NCI-H345 (cell line): ENCODE measurements around the gene SEMA4B.

Source experiments
- DNase-seq: peaks from one replicate; lab custom pipeline; 2025; lab: John Stamatoyannopoulos, UW

SEMA4B gene

DNA sequence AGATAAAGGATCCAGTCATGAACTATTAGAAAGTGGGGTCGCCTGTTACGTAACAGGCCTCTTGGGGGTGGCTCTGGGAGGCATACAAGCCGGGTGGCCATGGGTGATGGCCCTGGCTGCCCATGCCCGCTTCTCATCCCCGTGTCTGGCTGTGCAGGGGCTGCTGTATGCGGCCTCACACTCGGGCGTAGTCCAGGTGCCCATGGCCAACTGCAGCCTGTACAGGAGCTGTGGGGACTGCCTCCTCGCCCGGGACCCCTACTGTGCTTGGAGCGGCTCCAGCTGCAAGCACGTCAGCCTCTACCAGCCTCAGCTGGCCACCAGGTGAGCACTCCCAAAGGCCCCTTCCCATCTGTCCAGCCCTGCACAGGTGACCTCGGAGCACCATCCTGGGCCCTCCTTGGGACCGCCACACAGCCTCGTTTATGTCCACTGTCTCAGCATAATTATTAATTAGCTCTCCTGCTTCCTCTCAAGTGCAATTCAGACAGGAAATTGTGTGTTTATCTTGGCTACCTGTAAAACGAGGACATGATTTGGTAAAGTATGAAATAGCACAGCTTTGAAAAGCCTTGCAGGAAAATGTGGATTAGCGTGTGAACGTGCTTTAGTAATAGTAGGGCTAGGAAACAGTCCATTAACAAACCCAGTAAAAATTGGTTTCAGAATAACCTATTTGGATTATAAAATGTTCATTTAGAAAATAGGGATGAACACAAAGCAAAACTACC is 24.5 kb downstream of the SEMA4B start:
- peak; percentile 79 for DNase-seq

DNA sequence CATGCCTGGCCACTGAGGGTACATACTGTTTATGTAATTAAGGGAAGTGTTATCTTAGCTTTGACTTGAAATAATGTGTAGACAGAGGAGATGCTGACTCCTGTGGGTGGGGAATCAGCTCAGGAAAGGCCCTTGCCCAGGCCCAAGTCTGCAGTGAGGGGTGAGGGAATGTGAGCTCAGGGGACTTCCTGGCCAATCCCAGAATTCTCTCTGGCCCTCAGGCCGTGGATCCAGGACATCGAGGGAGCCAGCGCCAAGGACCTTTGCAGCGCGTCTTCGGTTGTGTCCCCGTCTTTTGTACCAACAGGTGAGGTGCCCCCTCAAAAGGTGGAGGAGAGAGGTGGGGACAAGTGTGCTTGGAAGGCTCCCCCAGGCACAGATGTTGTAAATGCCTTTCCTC is 26.2 kb downstream of the SEMA4B start:
- DNase-seq, result no peak

DNA sequence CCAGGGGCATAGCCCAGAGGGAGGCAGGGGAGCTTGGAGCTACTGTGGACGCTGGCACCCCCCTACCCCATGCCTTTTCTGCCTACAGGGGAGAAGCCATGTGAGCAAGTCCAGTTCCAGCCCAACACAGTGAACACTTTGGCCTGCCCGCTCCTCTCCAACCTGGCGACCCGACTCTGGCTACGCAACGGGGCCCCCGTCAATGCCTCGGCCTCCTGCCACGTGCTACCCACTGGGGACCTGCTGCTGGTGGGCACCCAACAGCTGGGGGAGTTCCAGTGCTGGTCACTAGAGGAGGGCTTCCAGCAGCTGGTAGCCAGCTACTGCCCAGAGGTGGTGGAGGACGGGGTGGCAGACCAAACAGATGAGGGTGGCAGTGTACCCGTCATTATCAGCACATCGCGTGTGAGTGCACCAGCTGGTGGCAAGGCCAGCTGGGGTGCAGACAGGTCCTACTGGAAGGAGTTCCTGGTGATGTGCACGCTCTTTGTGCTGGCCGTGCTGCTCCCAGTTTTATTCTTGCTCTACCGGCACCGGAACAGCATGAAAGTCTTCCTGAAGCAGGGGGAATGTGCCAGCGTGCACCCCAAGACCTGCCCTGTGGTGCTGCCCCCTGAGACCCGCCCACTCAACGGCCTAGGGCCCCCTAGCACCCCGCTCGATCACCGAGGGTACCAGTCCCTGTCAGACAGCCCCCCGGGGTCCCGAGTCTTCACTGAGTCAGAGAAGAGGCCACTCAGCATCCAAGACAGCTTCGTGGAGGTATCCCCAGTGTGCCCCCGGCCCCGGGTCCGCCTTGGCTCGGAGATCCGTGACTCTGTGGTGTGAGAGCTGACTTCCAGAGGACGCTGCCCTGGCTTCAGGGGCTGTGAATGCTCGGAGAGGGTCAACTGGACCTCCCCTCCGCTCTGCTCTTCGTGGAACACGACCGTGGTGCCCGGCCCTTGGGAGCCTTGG is 27.0 kb downstream of the SEMA4B start:
- no peak for DNase-seq

DNA sequence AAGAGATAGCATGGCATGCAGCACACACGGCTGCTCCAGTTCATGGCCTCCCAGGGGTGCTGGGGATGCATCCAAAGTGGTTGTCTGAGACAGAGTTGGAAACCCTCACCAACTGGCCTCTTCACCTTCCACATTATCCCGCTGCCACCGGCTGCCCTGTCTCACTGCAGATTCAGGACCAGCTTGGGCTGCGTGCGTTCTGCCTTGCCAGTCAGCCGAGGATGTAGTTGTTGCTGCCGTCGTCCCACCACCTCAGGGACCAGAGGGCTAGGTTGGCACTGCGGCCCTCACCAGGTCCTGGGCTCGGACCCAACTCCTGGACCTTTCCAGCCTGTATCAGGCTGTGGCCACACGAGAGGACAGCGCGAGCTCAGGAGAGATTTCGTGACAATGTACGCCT is 27.8 kb downstream of the SEMA4B start:
- DNase-seq, result no peak

DNA sequence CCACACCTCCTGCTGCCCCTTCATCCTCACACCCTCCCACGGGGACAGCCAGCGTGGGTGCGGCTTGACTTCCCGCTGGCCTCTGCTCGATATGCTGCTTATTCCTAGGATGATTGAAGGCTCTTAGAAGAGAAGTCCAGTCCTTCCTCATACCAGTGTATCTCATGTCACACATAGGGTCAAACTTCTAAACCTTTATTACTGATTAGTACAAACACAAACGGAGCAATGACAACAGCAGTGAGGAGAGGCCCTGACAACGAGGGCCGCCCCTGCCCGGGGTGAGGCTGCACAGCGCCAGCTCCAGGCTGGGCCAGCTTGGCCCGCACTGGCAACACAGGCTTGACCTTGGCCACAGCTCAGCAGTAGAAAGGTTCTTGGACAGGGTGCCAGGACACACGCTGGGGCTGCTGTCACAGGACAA is 29.0 kb downstream of the SEMA4B start:
- no peak for DNase-seq

DNA sequence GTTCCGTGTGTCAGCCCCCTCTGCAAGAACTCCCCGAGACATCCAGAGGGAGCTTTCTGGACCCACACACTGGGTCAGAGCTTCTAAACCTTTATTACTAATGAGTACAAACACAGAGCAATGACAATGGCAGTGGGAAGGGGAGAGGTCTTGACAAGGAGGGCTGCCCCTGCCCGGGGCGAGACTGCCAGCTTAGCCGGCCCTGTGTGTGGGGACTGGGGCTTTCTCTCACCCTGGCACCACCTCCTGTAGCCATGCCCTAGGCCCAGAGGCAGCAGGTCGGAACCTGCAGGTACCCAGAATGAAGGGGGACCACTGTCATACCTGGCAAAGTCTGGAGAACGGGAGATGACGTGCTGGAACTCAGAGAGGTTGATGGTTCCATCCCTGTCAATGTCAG is 29.5 kb downstream of the SEMA4B start:
- DNase-seq, result no peak

DNA sequence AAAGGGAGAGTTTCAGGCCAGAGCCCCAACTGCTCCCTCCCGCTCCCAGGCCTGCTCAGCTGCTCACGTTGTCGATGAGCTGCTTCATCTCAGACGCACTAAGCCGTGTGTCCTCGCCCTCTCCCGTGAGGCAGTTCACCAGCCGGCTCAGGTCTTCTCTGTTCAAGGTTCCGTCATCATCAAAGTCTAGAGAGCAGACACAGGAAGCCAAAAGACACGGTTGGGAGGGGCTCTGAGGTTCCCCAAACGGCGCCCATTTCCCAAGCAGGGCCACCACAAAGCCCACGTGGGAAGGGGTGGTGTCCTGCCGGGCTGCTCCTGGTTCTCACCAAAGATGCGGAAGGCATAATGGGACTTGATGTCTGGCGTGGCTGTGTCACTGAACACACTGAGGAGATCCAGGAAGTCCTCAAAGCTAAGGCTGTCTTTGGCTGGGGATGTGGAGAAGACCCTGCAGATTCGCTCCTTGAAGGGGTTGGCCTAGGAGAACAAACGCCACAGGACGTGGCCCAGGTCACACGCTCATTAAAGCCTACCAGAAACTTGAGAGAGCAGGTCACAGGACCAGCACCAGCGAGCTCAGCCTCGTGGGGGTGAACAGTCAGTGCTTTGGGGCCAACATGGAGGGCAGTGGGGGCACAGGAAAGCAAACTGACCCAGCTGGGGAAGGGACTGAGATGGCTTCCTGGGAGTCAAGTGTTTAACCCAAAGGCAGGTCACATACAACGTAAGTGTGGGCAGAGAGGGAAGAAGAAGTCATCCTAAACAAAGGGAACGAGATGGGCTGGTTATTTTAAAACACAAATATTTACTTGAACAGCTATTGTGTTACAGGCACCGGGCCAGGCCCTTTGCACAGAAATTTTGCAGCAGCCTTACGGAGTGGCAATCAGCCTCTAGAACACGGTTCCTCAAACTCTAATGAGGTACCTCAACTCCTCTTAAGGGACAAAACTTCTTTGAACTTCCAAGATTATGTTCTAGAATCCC is 30.2 kb downstream of the SEMA4B start:
- no peak for DNase-seq

DNA sequence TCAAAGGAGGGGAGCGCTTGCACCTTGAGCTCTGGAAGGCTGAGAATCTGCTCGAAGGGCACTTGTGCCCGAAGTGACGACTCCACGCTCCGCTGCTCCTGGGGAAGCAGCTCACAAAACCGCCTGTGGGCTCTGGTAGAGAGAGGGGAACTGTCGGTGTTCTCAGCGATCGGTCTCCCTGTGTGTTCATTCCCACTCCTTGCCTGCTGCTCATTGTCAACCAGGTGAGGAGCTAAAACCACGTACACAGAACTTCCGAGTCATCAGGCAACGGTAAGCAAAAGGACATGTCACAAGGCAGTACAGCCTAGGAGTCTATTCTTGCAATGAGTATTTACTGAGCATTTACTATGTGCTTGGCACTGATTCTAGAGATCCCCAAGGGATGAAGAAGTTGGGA is 31.1 kb downstream of the SEMA4B start:
- no peak for DNase-seq

DNA sequence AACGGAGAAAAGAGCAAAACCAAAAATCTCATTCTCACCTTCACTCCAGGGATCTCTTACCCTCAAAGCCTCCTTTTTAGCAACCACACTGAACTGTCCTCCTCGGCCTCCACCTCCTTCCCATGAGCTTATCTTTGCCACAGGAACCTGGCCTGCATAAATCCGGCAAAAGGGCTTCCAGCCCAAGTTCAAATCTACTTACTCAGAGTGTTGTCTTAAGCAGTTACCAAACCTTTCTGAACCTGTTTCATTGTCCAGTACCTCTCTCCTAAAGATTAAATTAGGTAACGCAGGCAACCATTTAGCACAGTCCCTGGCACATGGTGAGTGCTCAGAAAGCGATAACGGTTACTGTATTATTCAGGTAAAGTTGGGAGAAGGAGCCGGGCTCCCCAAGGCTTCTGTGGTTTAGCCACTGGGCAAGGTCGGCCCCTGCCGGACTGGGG is 31.8 kb downstream of the SEMA4B start:
- DNase-seq, result no peak

DNA sequence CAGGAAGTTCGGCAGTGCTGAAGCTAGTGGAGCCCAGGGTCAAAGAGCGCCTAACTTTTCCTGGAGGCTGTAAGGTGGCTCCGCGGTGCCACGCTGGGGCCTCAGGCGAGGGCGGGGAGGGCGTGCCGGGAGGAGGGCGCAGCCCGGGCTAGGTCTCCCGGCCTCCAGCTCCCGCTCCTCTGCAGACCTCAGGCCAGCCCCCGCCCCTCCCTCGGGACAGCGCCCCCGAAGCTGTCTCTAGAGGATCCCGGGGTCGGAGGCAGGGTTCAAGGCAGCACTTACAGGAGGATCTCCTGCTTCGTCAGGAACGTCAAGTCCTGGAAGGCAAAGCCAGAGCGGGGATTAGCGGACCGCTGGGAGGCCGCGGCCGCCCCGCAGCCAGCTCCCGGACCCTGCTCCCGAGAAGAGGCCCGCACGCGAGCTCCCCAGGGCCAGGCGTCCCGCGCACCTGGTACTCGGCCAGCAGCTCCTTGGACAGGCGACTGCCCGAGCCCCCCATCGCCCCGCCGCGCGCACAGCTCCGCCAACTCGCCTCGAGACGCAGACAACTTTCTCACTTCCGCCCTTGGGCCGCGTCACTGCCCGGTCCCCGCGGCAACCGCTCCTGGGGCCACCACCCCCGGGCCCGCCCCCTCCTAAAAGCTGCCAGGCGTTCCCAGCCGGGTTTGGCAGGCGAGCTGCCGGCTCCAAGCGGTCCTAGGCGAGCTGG is 32.4 kb downstream of the SEMA4B start, which contains the start of gene CIB1:
Gene CIB1 (minus strand): TSS at position 555 of the 709 bp plus-strand sequence. CDS start 56 bp downstream, at position 499.
- peak; percentile 90 for DNase-seq

DNA sequence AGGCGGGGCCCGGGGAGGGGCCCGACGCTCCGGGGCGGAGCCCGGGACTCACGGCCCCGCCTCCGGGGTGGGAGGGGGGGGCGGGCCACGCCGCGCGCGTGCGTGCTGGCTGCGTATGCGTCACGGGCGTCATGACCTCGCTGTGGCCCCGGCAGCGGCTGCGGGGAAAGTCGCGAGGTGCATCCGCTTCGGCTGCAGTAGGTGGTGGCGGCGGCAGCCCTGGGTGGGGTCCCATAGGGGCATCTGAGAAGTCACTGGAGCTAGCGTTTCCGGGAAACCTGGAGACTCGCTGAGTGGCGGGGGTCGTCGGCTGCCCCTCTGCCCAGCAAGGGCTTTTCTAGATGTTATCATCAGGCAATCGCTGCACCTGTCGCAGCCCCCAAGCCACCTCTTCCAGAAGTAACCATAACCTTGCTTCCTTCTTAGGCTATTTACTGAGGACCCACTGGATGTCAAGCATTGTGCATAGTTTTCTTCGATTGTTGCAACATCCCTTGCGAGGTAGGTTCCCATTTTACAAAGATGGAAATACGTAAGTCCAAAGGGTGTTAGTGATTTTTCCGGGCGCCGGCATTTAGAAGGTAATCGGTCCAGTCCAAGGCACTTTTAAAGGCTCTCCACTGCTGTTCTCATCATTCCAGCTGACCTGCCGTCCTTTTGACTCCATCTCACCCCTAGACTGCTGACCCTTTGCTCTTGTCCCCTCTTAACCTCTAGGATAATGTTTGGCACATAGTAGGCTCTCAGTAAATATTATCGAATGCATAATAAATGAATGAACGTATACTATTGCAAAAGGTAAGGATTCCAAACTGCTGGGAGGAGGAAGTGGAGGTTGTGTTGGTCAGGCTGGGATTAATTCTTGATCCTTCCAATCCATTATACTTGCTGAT is 33.2 kb downstream of the SEMA4B start, which contains the start of gene GDPGP1:
Gene GDPGP1 (plus strand): TSS at position 114 of the 893 bp plus-strand sequence. CDS start 6,700 bp downstream, outside the sequence.
- DNase-seq, result no peak

DNA sequence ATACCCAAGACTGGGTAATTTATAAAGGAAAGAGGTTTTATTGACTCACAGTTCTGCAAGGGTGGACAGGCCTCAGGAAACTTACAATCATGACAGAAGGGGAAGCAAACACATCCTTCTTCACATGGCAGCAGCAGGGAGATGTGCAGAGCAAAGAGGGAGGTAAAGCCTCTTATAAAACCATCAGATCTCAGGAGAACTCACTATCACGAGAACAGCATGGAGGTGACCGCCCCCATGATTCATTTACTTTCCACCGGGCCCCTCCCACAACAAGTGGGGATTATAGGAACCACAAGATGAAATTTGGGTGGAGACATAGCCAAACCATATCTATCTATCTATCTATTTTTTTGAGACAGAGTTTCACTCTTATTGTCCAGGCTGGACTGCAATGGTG is 38.2 kb downstream of the SEMA4B start:
- DNase-seq, result no peak

DNA sequence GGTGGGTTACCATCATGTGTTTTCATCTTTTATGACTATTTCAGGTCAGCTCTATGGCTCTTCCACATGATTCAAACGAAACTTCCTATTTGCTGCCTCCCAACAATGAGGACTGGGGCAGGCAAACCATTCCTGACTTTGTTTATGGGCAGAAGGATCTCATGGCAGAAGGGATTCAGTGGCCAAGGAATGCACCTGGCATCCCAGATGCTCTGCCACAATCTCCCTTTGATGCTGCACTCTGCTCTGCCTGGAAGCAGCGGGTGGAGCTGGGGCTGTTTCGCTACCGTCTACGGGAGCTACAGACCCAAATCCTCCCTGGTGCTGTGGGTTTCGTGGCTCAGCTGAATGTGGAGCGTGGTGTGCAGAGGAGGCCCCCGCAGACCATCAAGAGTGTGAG is 39.7 kb downstream of the SEMA4B start:
- DNase-seq, result no peak

DNA sequence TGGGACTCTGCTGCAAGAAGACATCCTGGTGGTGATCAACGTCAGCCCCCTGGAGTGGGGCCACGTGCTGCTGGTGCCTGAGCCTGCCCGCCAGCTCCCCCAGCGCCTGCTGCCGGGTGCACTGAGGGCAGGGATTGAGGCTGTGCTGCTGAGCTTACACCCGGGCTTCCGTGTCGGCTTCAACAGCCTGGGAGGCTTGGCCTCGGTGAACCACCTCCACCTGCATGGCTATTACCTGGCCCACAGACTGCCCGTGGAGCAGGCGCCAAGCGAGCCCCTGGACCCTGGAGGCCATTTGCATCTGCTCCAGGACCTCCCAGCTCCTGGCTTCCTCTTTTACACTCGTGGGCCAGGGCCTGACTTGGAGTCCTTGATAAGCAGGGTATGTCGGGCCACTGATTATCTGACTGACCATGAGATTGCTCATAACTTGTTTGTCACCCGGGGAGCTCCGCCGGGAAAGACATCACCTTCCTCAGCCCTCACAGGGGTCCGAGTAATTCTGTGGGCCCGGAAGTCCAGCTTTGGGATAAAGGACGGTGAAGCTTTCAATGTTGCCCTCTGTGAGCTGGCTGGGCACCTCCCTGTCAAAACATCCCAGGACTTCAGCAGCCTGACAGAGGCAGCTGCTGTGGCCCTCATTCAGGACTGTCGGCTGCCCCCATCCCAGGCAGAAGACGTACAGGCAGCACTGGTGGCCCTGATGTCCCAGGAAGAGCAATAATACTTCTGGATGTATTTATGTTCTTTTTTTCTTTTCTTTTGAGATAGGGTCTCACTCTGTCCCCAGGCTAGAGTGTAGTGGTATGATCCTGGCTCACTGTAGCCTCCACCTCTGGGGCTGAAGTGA is 40.4 kb downstream of the SEMA4B start:
- no peak for DNase-seq

DNA sequence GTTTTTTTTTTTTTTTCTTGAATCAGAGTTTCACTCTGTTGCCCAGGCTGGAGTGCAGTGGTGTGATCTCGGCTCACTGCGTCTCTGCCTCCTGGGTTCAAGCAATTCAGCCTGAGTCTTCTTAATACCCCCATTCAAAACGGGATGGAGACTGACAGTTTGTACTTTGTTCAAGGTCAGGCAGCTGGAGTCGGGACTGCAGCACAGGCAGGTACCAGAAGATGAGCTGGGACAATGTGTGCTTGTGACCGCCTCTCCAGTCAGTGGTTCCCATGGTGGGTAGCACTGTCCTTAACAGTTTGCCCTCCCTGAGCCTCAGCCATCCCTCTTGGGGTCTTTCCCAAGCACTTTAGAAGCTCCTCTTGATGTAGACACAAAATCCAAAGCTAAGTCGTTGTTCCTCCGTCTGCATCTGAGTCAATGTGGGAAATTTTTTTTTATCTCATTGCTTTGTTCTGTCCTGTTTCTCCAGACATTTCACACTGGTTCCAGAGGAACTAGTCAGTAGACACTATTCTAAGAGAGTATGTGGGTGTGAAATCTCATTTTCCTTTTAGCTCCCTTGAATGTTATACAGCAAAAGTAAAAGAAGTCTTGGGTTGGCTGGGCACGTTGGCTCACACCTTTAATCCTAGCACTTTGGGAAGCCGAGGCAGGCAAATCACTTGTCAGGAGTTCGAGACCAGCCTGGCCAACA is 43.0 kb downstream of the SEMA4B start:
- DNase-seq, result no peak

DNA sequence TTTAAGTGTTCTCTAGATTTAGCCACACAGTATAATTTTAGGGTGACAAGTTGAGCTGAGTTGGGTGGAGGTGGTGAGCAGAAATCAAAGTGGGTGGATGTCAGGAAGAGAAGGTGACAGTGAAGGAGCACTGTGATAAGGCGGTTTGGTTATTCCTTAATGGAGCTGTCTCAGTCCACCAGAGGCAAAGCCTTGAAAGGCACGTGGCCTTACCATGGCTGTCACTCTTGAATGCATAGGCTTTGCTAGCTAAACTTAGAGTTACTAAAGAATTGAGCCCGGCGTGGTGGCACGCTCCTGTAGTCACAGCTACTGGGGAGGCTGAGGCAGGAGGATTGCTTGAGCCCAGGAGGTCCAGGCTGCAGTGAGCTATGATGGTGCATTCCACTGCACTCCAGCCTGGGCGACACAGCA is 47.7 kb downstream of the SEMA4B start:
- DNase-seq, result no peak

DNA sequence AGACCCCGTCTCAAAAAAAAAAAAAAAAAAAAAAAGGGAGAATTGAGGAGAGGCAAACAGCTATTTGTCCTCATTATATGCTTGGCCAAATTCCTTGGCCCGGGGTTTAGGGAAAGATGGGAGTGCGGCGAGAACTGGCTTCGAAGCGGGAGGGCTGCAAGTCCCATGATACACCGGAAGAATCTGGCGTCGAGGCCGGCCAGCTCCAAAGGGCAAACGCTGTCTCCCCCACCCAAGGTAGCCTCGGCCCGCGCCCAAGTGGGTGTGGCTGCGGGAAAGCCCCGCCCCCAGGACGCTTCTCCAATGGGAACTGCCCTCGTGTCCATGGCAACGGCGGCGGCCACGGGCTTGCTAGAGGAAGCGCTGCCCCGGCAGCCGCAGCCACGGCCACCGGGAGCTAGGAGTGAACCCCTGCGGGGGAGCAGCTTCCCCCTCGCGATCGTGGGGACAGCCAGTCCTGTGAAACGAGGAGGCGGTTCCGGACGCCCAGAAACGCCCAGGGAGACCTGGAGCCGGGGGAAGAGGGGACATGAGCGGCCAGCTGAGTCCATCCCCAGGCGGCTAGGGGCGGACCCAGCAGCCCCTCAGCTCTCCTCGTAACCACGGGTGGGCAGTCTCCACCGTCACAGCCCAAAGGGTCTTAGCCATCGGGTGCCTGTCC is 48.2 kb downstream of the SEMA4B start, which contains the start of gene TTLL13:
Gene TTLL13 (plus strand): TSS at position 354 of the 661 bp plus-strand sequence. CDS start 1,075 bp downstream, outside the sequence.
- DNase-seq, result peak; percentile 88

DNA sequence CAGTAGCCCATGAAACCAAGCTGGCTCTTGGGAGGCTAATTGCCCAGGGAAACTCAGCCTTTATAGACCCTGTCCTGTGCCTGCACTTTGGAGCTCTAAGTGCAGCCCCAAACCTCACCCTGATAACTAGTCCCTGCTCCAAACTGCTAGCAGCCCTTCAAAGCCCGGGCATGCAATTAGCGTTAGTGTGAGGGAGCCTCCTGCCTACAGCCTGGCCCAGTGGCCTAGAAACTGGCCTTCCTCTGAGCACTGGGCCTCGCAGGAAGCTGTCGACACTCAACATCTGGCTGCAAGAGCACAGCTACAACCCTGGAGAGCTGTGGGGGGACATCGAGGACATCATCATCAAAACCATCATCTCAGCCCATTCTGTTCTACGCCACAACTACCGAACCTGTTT is 56.6 kb downstream of the SEMA4B start:
- DNase-seq, result no peak
